ENCODE results near the gene TEX38.
"Not testable (repeated sequence)": the region's sequence is repeated elsewhere in the genome, so short reads cannot be mapped to it uniquely, and the experiment has no call there.

Gene TEX38

DNA sequence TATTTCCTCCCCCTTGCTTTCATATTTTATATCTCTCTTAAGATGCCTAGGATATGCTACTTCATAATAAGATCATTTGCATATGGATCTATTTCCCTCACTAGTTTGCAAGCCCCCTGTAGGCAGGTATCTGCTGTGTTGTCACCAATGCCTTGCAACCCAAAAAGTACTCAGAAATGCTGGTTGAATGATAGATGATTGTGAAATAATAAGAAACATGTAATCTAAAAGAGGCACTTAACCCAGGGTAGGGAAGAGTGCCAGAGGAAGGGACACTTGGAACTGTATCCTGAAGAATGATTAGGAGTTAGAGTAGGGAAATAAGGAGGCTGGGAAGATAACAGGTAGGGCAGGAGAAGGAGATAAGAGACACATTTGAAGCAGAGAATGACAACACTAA lies 15.8 kb upstream of the TEX38 start:
- no peak for DNase-seq (ENCODE audit: low spot score)

- no peak for DNase-seq (ENCODE audit: low spot score)
Observed at GRCh38 chr1:46656643-46657042, 15.0 kb upstream of the TEX38 start.

DNA sequence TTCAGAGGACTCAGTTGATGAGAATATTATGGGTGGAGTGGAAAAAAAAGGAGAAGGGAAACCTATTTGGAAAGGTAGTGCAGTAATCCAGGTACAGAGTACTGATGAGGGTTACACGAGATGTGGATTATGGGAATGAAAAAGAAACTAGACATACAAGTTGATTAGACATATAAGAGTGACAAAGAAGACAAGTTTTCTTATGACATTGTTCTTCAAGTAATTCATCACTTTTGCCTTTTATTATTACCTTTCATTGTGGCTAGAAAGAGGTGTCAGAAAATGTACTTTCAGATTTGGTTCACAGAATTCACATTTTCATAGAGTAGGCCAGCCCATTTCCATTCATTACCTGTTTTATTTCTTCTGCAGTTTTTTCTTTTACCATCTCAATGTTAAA lies 13.9 kb upstream of the TEX38 start:
- DNase-seq (ENCODE audit: low spot score), result no peak

DNA sequence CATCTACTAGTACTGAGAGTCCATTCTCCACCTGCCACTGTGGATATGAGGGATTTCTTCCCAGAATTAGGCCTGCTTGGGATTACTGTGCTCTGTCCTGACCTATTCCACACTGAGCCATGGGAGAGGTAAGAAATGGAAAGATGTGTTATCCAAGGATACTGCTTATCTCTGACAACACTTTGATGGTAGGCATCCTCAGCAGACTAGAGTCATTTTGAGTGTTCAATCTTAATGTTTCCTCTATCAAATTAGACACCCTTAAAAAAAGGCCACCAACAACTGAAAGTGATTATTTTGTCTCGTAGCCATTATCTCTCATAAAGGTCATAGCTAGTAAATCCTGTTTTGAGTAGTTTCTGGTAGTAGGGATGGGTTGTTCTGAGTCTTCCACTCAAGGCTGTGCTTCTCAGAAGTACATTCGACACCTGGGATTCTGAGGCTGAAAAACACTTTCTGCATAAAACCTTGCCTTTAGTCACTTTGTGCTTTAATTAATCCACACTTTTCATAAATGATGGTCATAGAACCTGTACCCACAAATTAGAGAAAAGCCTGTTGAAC lies 12.3 kb upstream of the TEX38 start:
- DNase-seq (ENCODE audit: low spot score), result no peak

DNA sequence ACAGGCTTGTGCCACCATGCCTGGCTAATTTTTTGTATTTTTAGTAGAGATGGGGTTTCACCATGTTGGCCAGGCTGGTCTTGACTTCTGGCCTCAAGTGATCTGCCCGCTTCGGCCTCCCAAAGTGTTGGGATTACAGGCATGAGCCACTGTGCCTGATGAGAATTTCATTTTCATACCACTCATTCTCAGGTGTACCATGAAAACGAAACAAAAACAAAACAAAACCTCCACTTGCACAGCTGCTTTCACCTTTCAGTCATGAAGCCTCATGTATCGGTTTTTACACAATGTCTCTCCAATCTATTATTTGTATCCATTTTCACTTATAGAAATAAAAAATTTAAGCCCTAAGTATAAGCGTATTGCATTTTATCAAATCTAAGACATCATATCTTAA lies 11.5 kb upstream of the TEX38 start:
- DNase-seq (ENCODE audit: low spot score), result not testable (repeated sequence)

DNA sequence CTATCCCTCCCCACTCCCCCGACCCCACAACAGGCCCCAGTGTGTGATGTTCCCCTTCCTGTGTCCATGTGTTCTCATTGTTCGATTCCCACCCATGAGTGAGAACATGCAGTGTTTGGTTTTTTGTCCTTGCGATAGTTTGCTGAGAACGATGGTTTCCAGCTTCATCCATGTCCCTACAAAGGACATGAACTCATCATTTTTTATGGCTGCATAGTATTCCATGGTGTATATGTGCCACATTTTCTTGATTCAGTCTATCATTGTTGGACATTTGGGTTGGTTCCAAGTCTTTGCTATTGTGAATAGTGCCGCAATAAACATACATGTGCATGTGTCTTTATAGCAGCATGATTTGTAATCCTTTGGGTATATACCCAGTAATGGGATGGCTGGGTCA lies 8.7 kb upstream of the TEX38 start:
- not testable (repeated sequence) for DNase-seq (ENCODE audit: low spot score)

GRCh38 chr1:46665983-46666382 lies 5.7 kb upstream of the TEX38 start:
- DNase-seq (ENCODE audit: low spot score), result no peak

- DNase-seq (ENCODE audit: low spot score), result peak; percentile 81
Observed at GRCh38 chr1:46667782-46668760, 3.6 kb upstream of the TEX38 start, which contains the start of gene ATPAF1. ATPAF1 (minus strand) TSS chr1:46668364; CDS start chr1:46668322, 42 bp downstream.

DNA sequence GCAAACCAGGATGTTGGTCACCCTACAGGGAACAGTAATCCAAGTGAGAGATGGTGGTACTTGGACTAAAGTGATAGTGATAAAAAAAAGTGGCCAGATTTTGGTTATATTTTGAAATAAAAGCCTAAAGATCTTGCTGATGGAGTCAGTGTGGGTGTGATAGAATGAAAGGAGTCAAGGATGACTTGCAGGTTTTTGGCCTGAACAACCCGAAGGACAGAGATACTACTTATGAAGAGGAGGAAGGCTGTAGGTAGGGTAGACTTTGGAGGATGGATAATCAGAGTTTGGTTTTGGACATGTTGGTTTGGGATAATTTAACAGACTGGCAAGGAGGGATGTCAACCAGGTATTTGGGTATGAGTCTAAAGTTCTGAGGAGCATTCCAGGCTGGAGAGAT lies 1.5 kb upstream of the TEX38 start:
- DNase-seq (ENCODE audit: low spot score), result no peak

DNA sequence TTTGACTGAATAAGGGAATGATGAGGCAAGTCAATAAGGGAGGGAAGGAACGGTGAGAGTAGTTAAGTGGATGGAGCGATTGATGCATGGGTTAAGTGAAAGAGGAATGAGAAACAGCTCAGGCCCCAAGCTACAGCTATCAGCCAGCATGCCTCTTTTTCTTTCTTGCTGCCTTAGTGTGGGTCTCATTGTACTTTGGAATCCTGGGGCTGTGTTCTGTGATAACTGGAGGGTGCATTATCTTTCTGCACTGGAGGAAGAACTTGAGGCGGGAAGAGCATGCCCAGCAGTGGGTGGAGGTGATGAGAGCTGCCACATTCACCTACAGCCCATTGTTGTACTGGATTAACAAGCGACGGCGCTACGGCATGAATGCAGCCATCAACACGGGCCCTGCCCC lies 1.0 kb downstream of the TEX38 start:
- DNase-seq (ENCODE audit: low spot score), result no peak

DNA sequence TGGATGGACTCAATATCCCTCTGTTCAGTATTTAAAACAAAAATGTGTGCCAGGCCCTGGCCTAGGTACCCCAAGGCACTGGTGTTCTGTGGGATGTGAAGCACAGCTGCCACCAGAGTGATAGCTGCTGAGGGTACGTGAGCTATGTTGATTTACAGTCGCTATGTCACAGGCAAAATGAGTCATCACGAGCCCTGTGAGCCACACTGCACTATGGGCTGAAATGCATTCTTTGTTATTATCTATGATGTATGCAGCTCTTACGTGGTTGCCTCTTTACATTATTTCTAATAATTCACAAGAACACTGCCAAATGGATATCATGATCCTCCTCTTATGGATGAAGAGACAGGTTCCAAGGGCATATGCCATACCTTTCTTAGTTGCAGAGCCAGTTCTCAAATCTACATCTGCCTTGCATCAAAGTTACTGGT lies 2.1 kb downstream of the TEX38 start:
- DNase-seq (ENCODE audit: low spot score), result no peak

DNA sequence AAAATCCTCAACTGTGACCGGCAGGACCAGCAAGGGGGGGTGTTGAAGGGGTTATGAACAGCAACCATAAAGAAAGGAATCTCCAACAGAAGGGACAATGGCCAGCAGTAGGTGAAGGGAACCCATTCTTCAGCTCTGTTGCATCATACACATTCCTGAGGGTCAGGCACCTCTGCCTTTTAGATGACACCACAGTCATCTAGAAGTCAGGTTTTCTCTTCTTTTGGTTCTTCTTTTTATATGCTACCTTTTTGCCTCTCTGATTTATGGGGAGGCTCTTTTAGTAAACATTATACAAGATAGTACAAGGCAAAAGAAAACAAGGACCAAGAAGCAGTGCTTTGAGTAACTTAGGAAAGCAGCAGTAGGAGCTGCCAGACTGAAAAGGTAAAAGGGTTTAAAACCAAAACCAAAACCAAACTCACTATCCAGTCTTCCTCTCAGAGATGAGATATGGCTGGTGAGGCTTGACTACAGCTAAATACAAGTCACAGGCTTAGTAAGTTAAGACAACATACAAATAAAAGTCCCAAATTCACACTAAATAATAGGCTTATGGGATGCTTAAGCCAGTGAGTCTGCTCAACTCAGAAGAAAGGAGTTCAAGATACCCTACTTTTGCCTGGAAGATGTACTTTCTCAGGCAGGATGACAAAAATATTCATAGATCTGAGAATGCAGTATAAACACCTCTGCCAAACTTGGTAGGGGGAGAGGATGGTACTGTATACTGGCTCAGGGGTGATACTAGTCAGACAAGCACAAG lies 4.1 kb downstream of the TEX38 start:
- no peak for DNase-seq (ENCODE audit: low spot score)

GRCh38 chr1:46676531-46676930 lies 4.9 kb downstream of the TEX38 start:
- no peak for DNase-seq (ENCODE audit: low spot score)

GRCh38 chr1:46677339-46677738 lies 5.7 kb downstream of the TEX38 start:
- no peak for DNase-seq (ENCODE audit: low spot score)

GRCh38 chr1:46679789-46680573 lies 8.3 kb downstream of the TEX38 start:
- no peak for DNase-seq (ENCODE audit: low spot score)

DNA sequence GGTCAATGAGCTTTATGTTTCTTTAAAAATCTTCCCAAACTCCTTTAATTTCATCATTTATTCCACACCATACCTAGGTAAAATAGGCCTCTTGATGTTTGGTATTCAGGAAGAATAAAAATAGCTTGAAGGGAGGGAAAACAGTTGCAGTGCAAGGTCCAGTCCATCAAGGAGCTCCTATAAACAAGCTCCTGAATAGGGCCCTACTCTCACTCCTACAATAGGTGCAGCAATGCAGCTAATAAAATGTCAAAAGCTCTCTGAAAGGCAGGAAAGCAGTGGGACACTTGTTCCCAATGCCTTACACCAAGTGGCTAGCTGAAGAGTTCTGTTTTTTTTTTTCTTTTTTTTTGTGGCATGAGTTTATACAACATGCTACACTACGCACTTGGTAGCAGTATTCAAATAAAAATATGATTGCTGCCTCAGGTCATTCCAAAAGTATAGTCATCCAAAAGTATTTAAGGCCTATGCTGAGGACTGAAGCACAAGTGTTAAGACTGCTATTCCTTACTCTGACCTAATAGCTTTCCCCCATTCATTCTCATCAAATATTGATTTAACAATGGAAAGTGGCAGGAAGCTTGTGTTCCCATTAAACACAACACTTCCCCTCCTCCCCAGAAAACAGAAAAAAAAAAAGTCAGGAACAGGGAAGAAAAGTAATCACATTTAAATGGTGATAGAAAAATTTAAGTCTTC lies 9.8 kb downstream of the TEX38 start:
- no peak for DNase-seq (ENCODE audit: low spot score)

GRCh38 chr1:46682064-46682463 lies 10.4 kb downstream of the TEX38 start:
- no peak for DNase-seq (ENCODE audit: low spot score)

GRCh38 chr1:46684670-46685069 lies 13.0 kb downstream of the TEX38 start:
- no peak for DNase-seq (ENCODE audit: low spot score)

DNA sequence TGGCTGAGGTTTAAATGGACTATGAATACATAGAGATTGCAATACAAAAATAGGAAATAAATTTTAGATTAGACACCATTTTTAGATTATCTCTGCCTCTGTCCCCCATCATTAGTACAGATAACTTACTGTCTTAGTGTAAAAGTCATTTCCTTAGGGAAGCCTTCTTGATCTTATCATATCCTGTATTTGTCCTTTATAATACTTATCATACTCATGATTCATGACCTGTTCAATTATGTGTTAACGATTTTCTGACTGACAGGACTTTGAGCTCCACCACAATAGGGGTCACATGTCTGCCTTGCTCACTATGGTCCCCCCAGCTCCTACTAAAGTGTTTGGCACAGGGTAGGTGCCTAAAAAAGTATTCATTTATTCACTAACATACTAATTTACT lies 14.6 kb downstream of the TEX38 start:
- no peak for DNase-seq (ENCODE audit: low spot score)

DNA sequence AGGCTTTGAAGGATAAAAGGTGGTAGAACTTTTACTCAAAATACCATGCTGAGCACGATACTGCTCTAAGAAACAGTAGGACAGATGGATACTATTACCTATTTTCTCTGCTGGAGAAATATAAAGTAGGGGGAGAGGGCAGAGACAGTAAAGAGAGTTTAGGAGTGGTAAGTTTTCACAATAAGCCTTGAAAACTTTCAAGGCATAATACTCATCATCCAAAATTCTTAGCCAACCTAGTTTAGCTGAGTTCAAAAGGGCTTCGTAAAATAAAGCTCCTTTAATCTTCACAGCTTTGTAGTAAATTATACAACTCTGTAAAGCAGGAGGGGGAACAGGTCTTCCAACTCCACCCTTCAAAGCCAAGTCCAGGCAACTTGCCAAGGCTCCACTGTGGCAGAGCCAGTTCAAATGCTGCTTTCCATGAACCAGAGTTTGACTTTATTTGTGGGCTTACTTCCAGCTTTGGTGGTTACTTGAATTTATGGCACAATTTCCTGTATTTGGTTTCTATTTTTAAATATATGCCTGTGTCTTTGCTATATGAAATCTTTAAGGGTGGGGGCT lies 15.5 kb downstream of the TEX38 start:
- DNase-seq (ENCODE audit: low spot score), result no peak

Data from germinal center (tissue), 1 donor.